ENCODE data around the gene SERTAD2.

The SERTAD2 gene

GRCh38 chr2:64649626-64650025 lies 4.1 kb downstream of the SERTAD2 start:
- TF ChIP-seq FOXP2 (optimal IDR thresholded peaks at IDR 0.05; ENCODE audit: borderline replicate concordance, extremely low read depth, extremely low read length, insufficient read depth), result no peak
- no peak for TF ChIP-seq REST (IDR thresholded peaks at IDR 0.05; ENCODE audit: insufficient read depth in 1 of 2, low read depth in 2 of 2, low read length in 2 of 2)
- TF ChIP-seq TAF1 (IDR thresholded peaks at IDR 0.05; ENCODE audit: borderline replicate concordance, insufficient read depth, low read length), result no peak
- no peak for TF ChIP-seq POLR2AphosphoS5 (IDR thresholded peaks at IDR 0.05; ENCODE audit: low read depth, low read length)
- TF ChIP-seq SIN3A (IDR thresholded peaks at IDR 0.05; ENCODE audit: borderline replicate concordance, insufficient read depth, low read length), result no peak

GRCh38 chr2:64649013-64649484 lies 4.7 kb downstream of the SERTAD2 start:
- TF ChIP-seq FOXP2 (optimal IDR thresholded peaks at IDR 0.05; ENCODE audit: borderline replicate concordance, extremely low read depth, extremely low read length, insufficient read depth), result no peak
- no peak for TF ChIP-seq SIN3A (IDR thresholded peaks at IDR 0.05; ENCODE audit: borderline replicate concordance, insufficient read depth, low read length)
- no peak for TF ChIP-seq TAF1 (IDR thresholded peaks at IDR 0.05; ENCODE audit: borderline replicate concordance, insufficient read depth, low read length)
- no peak for TF ChIP-seq REST (IDR thresholded peaks at IDR 0.05; ENCODE audit: insufficient read depth in 1 of 2, low read depth in 2 of 2, low read length in 2 of 2)
- no peak for TF ChIP-seq POLR2AphosphoS5 (IDR thresholded peaks at IDR 0.05; ENCODE audit: low read depth, low read length)

- TF ChIP-seq REST (IDR thresholded peaks at IDR 0.05; ENCODE audit: insufficient read depth in 1 of 2, low read depth in 2 of 2, low read length in 2 of 2), result no peak
Observed at GRCh38 chr2:64646007-64646880, 7.5 kb downstream of the SERTAD2 start.

- peak; percentile 88 for TF ChIP-seq FOXP2 (optimal IDR thresholded peaks at IDR 0.05; ENCODE audit: borderline replicate concordance, extremely low read depth, extremely low read length, insufficient read depth)
- TF ChIP-seq SIN3A (IDR thresholded peaks at IDR 0.05; ENCODE audit: borderline replicate concordance, insufficient read depth, low read length), result peak; percentile 82; the same call in 1 of the 2 replicates
- TF ChIP-seq TAF1 (IDR thresholded peaks at IDR 0.05; ENCODE audit: borderline replicate concordance, insufficient read depth, low read length), result no peak
- peak; percentile 64; the same call in 1 of the 2 replicates for TF ChIP-seq POLR2AphosphoS5 (IDR thresholded peaks at IDR 0.05; ENCODE audit: low read depth, low read length)
- TF ChIP-seq REST (IDR thresholded peaks at IDR 0.05; ENCODE audit: insufficient read depth in 1 of 2, low read depth in 2 of 2, low read length in 2 of 2), result 0 out of 4 replicates have a peak, but pooled peaks of 1 of the 2 experiments have one; percentile 21
Observed at GRCh38 chr2:64644458-64645382, 9.0 kb downstream of the SERTAD2 start.

Data from PFSK-1 (cell line).